Endometrium (tissue), 2 donors: ENCODE data around the gene SYNE2.
A peak's percentile ranks its signal among the peaks of the same experiment; 100 is the strongest.

Source experiments
- FAIRE-seq: peaks from 2 replicates; lab custom pipeline; 2012; peaks lifted over from hg19 to GRCh38; lab: Jason Lieb, UNC
- donor health status: control.
- donor health status: control.

Gene SYNE2

GRCh38 chr14:64215978-64216377 is 363.2 kb downstream of the SYNE2 start:
- FAIRE-seq, result no peak

GRCh38 chr14:64217308-64217707 is 364.5 kb downstream of the SYNE2 start:
- FAIRE-seq, result no peak

- FAIRE-seq, result no peak
Measured at GRCh38 chr14:64217834-64218233, 365.0 kb downstream of the SYNE2 start.

DNA sequence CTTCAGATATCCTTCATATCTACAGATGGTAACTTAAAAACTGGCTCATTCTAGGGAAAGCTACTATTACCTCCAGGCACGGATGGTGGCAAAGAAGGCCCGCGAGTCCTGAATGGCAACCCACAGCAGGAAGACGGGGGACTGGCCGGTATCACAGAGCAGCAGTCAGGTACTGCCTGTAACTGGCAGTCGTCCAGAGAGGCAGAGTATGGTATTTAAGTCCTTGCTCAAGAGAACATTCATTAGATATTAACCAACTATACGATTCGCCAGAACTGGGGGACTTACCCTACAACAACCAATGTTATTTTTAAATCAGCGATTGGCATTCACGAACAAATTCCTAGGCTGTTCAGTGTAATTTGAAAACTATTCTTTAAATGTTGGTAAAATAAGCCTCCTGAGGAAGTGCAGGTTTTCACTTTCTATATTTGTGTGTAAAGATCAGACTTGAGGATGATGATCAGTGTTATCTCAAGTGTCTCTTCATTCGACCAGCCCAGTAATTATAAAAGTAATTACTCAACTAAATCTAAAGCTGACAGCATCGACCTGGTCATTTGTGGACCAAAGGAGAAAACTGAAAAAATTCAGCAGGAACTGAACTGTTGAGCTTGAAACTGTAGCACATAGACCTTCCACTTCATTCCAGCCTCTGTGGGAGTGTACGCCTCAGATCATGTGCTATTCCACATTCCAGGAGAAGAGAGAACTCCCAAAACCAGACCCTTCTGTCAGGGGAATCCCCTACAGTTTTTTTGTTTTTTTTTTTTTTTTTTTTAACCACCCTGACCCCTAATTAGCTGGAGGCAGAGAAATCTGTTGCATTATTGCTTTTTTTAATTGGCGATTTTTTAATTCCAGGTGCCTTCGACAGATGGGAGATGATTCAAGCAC is 365.8 kb downstream of the SYNE2 start:
- peak; percentile 82 for FAIRE-seq

DNA sequence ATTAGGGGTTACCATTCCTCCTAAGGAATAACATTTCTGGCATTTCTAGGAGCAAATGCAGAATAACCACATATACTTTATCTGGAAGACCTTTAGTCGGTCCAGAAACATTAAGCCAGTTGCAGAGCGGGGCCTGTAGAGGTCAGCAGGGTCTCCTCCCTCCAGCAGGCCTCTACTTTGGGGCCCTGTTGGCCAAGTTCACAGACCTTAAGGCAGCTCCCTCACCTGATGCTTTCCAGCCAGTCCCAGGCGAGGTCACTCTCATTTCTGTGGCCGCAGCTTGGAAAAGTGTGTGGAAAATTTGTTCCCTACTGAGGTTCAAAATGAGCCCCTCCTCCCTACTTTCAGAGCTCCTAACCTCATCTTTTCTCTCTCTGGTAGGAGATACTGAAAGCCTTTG is 367.3 kb downstream of the SYNE2 start:
- FAIRE-seq, result no peak

DNA sequence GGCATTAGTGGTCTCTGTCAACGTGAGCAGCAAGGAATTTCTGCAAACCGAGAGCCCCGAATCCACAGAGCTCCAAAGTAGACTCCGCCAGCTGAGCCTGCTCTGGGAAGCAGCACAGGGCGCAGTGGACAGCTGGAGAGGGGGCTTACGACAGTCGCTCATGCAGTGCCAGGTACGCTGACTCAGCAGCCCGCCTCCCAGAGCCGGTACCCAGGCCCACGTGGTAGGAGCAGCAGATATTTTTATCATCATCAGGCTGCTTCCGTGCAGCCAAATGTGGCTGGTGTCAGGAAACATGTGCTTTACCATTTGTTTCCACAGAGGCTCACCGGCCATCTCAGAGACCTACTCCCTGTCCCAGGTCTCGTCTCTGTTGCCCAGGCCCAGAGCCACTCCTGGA is 367.7 kb downstream of the SYNE2 start:
- FAIRE-seq, result no peak

DNA sequence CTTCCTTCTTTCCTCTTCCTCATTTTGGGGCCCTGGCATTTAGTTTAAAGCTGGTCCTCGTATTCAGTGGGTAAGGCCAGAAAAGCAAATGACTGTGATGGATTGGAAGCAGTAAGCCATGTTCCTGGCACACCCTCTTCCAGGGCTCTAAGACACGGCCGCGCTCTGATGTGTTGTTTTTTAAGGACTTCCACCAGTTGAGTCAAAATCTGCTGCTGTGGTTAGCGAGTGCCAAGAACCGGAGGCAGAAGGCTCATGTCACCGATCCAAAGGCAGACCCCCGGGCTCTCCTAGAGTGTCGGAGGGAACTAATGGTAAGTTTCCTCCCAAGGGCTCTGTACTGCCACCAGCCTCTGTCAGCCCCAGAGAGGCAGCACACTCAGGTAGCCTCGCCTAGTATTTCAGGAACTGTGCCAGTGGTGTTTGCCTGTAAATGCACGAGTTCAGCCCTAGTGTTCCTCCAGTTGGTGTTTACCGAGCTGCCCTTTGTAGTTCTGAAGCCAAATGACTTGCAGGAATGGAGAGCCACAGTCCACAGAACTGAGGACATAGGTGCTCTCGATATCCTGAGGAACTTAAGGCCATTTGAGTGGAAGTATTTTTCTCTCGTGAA is 368.7 kb downstream of the SYNE2 start:
- FAIRE-seq, result no peak

DNA sequence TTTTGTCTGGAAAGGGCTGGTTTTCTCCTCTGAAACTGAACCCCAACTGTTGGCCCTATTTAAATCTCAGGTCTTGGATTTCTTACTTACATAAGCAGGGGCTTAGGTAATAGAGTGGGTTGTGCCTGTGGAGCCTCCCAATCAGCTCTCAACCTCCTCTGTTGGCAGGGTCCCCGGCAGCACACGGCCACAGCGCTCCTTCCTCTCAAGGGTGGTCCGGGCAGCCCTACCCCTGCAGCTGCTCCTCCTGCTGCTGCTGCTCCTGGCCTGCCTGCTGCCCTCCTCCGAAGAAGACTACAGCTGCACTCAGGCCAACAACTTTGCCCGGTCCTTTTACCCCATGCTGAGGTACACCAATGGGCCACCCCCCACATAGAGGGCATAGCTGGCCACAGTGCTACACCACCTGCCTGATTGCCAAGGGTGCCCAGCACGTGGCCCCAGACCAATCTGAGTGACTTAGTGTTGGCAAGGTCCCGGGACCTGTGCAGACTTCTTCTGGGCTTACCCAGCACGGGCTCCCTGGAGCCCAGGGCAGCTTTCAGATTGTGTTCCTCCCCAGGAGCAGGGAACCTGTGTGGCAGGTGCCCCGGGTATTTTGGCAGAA is 372.4 kb downstream of the SYNE2 start:
- no peak for FAIRE-seq

- FAIRE-seq, result no peak
Measured at GRCh38 chr14:64227856-64228255, 375.1 kb downstream of the SYNE2 start.

GRCh38 chr14:64229489-64229888 is 376.7 kb downstream of the SYNE2 start:
- no peak for FAIRE-seq

- no peak for FAIRE-seq
Measured at GRCh38 chr14:64232095-64232838, 379.5 kb downstream of the SYNE2 start.

- FAIRE-seq, result no peak
Measured at GRCh38 chr14:64232944-64233343, 380.1 kb downstream of the SYNE2 start.

DNA sequence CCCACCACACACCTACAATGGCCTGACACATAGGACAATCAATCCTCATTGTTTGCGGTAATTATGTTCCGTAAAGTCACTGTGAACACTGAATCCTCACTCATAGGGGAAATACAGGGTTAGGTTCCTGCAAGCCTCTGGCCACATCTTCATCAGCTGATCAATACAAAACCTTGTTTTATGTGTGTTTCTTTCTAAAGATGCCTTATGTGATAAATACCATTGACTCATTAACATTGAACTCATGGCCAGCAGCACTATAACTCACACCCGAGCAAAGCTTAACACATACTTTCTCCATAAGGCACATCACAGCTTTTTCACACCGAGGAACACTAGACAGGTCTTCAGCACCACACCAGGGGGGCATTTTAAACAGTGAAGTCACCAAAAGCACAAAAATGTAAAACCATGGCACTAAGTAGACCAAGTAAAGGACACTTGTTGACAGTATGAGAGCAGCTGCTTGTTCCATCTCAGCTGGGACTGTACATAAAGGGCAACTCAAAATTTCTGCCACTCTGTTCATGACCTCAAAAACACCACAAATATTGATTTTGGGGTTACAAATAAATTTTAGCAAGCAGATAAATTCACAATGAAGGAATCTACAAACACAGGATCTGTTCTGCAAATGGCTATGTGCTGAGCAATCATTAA is 380.9 kb downstream of the SYNE2 start:
- no peak for FAIRE-seq

- FAIRE-seq, result no peak
Measured at GRCh38 chr14:64234877-64235651, 382.3 kb downstream of the SYNE2 start.

DNA sequence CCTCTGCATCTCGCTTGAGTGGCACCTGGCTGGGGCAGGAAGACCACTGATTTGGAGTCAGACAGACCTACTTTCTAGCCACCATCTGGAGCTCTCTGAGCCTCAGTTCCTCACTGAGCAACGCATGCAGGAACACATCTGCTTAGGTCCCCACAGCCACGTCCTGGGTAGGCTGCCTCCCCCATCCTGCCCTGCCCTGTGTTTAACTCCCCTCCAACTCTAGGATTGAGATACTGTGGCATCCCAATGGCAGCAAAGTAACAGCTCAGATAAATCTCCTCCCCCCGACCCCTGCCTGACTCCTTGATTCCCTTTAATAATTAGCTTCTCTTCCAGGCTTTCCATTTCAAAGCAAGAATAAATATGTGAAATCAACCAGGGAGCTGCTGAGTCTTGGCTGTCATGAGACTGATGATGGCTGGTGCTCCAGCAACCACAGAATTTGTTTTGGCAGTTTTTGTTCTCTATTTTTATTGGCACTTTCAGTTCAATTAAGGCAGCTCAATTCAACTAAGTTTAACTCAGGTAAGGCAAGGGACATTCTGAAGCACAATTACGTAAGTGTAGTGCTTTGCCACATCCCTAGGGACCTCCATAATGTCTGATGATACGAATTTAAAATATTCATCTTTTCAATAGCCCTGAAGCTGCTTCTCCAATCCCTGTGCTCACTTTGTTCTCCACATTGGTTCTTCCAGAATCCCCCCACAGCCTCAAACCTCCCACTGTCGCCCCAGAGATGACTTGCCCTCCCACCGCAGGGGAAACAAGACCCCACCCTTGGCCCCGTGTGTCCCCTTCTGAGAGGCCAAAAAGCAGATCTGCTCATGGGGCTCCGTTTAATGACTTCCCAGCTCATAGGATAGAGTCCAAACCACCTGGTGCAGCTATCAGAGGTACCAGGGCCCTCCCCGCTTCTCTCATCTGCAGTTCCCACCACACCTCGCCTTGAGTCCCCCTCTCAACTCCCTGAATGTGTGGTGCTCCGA is 383.1 kb downstream of the SYNE2 start:
- no peak for FAIRE-seq

DNA sequence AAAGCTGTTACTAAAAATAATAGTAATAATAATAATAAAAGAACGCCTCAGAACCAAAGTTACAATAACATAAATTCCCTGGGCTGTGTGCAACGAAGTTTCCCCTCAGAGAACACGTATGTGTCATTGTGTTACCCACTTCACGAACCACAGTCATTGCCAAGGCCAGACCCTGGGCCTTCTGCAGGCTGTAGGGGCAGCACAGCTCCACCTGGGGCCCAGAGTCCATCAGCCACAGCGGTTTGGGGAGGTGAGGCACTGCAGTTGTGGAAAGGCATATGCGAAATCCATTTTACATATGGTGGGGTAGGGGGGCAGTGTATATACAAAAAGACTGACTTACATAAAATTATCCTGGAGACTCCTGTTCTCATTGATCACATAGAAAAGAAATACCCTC is 385.2 kb downstream of the SYNE2 start:
- no peak for FAIRE-seq

GRCh38 chr14:64238631-64239030 is 385.8 kb downstream of the SYNE2 start:
- FAIRE-seq, result no peak

DNA sequence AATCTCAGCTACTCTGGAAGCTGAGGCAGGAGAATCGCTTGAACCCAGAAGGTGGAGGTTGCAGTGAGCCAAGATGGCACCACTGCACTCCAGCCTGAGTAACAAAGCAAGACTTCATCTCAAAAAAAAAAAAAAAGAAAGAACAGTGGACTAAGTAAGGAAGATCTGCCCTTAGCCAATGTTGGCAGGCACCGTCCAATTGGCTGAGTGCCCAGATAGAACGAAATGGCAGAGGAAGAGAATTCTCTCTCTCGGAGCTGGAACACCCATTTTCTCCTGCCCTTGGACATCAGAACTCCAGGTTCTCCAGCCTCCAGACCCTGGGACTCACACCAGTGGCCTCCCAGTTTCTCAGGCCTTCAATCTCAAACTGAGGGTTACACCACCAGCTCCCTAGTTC is 391.5 kb downstream of the SYNE2 start:
- no peak for FAIRE-seq

DNA sequence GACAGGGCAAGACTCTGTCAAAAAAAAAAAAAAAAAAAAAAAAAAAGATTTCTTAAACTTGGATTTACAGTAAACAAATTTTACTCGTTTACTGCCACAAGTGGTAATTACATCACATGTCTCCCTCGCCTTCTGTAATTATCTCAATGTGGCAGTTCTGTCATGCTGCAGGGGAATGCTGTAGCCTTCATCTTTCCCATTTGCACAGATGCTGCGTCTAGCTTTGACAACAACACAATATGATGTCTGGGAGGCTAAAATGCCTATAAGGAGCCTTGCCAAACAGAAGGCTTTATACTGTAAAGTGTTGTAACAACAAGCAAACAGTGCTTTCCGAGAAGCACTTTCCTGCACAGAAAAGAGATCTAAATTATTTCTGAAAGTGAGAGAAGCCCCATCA is 392.7 kb downstream of the SYNE2 start:
- no peak for FAIRE-seq

DNA sequence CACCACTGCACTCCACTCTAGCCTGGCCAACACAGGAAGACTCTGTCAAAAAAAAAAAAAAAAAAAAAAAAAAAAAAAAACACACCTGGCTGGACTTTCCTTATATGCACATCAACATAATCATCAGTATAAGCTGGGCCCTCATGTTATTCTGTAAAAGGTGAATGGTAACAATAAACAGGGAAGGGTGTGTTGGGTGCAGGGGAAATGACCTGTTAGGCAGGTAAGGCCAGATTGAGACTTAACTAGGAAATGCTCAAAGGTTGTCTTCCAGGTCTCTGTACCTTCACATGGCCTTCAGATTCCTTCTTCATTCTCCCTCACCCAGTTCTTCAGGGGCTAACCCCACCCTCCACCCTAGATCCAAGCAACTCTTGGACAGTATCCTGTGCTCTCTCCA is 393.9 kb downstream of the SYNE2 start:
- no peak for FAIRE-seq
